IPS-18a (cell line): ENCODE measurements around the gene GEMIN4.

Experiments
- H3K27ac ChIP-seq: one replicate; pipeline ENCODE4 v1.5.1; 2013; ENCODE audit warnings: low read length
- H3K27me3 ChIP-seq: one replicate; pipeline ENCODE4 v1.6.1; 2013; ENCODE audit warnings: mild to moderate bottlenecking, low read length; ENCODE audit not compliant: control insufficient read depth, insufficient read depth
- H3K36me3 ChIP-seq: one replicate; pipeline ENCODE4 v1.6.1; 2013; ENCODE audit warnings: low read depth, low read length; ENCODE audit not compliant: control insufficient read depth
- H3K4me1 ChIP-seq: one replicate; pipeline ENCODE4 v1.6.1; 2013; ENCODE audit warnings: low read depth, low read length; ENCODE audit not compliant: control insufficient read depth
- H3K4me3 ChIP-seq: one replicate; pipeline ENCODE4 v1.5.1; 2013; ENCODE audit warnings: low read length
- H3K9ac ChIP-seq: one replicate; pipeline ENCODE4 v1.6.1; 2013; ENCODE audit warnings: mild to moderate bottlenecking, low read length, moderate library complexity
- H3K9me3 ChIP-seq: one replicate; pipeline ENCODE4 v1.6.1; 2013; ENCODE audit warnings: low read depth, low read length; ENCODE audit not compliant: control insufficient read depth

The GEMIN4 gene

GRCh38 chr17:752002-752619, at the start of gene GEMIN4:
TSS of gene GEMIN4 (minus strand) at chr17:752264. CDS start at chr17:752142, 122 bp downstream.
- Histone ChIP-seq H3K4me1 (no peaks in the 10 kb centered on the region), H3K9ac (peak within 1 kb of the TSS; percentile 77), H3K27me3 (no peaks in the 10 kb centered on the region), H3K4me3 (peak within 1 kb of the TSS; percentile 87), H3K9me3 (no peaks in the 10 kb centered on the region), H3K36me3 (peaks cover 10% of the 10 kb centered on the region), H3K27ac (no peak within 1 kb of the TSS)

GRCh38 chr17:801660-802059, 49.6 kb upstream of the GEMIN4 start:
- no peaks in the 10 kb centered on the region for H3K9me3 ChIP-seq
- no peaks in the 10 kb centered on the region for H3K4me1 ChIP-seq
- no peak overlapping the region for H3K9ac ChIP-seq
- H3K4me3 ChIP-seq, result no peak overlapping the region
- H3K27ac ChIP-seq, result no peak overlapping the region
- H3K27me3 ChIP-seq, result no peaks in the 10 kb centered on the region
- peaks cover 6% of the 10 kb centered on the region for H3K36me3 ChIP-seq

- Histone ChIP-seq H3K9me3 (no peaks in the 10 kb centered on the region), H3K4me3 (no peak overlapping the region), H3K9ac (no peak overlapping the region), H3K4me1 (no peaks in the 10 kb centered on the region), H3K36me3 (peaks cover 6% of the 10 kb centered on the region), H3K27me3 (no peaks in the 10 kb centered on the region), H3K27ac (no peak overlapping the region)
Measured at GRCh38 chr17:800446-801242, 48.6 kb upstream of the GEMIN4 start.

- Histone ChIP-seq H3K4me1 (peaks cover 4% of the 10 kb centered on the region), H3K36me3 (peaks cover 6% of the 10 kb centered on the region), H3K27ac (no peak overlapping the region), H3K27me3 (no peaks in the 10 kb centered on the region), H3K9ac (no peak overlapping the region), H3K4me3 (no peak overlapping the region), H3K9me3 (no peaks in the 10 kb centered on the region)
Measured at GRCh38 chr17:799261-799660, 47.2 kb upstream of the GEMIN4 start.

GRCh38 chr17:798246-798645, 46.2 kb upstream of the GEMIN4 start:
- Histone ChIP-seq H3K4me3 (no peak overlapping the region), H3K27me3 (no peaks in the 10 kb centered on the region), H3K36me3 (peaks cover 6% of the 10 kb centered on the region), H3K27ac (no peak overlapping the region), H3K9ac (no peak overlapping the region), H3K9me3 (no peaks in the 10 kb centered on the region), H3K4me1 (peaks cover 4% of the 10 kb centered on the region)

- no peak overlapping the region for H3K27ac ChIP-seq
- peaks cover 11% of the 10 kb centered on the region for H3K36me3 ChIP-seq
- H3K9ac ChIP-seq, result no peak overlapping the region
Measured at GRCh38 chr17:797236-797840, 45.3 kb upstream of the GEMIN4 start.

GRCh38 chr17:796609-797008, 44.5 kb upstream of the GEMIN4 start:
- Histone ChIP-seq H3K4me1 (peaks cover 4% of the 10 kb centered on the region), H3K9me3 (no peaks in the 10 kb centered on the region), H3K36me3 (peaks cover 10% of the 10 kb centered on the region), H3K9ac (no peak overlapping the region), H3K4me3 (no peak overlapping the region), H3K27ac (no peak overlapping the region), H3K27me3 (no peaks in the 10 kb centered on the region)

More at GRCh38 chr17:797236-797840, 45.3 kb upstream of the GEMIN4 start:
- no peaks in the 10 kb centered on the region for H3K27me3 ChIP-seq
- no peaks in the 10 kb centered on the region for H3K9me3 ChIP-seq
- no peak overlapping the region for H3K4me3 ChIP-seq
- peaks cover 4% of the 10 kb centered on the region for H3K4me1 ChIP-seq

GRCh38 chr17:795721-796120, 43.7 kb upstream of the GEMIN4 start:
- Histone ChIP-seq H3K27ac (no peak overlapping the region), H3K9ac (no peak overlapping the region), H3K27me3 (no peaks in the 10 kb centered on the region), H3K36me3 (peaks cover 6% of the 10 kb centered on the region), H3K9me3 (no peaks in the 10 kb centered on the region), H3K4me1 (peaks cover 4% of the 10 kb centered on the region), H3K4me3 (no peak overlapping the region)

GRCh38 chr17:795276-795675, 43.2 kb upstream of the GEMIN4 start:
- Histone ChIP-seq H3K27ac (no peak overlapping the region), H3K36me3 (peaks cover 6% of the 10 kb centered on the region), H3K9ac (no peak overlapping the region), H3K4me1 (peaks cover 4% of the 10 kb centered on the region), H3K4me3 (no peak overlapping the region), H3K27me3 (no peaks in the 10 kb centered on the region), H3K9me3 (no peaks in the 10 kb centered on the region)

- Histone ChIP-seq H3K36me3 (peaks cover 9% of the 10 kb centered on the region), H3K4me1 (peaks cover 4% of the 10 kb centered on the region), H3K27ac (no peak overlapping the region), H3K4me3 (no peak overlapping the region), H3K27me3 (no peaks in the 10 kb centered on the region), H3K9ac (no peak overlapping the region), H3K9me3 (no peaks in the 10 kb centered on the region)
Measured at GRCh38 chr17:794876-795275, 42.8 kb upstream of the GEMIN4 start.

GRCh38 chr17:792277-792676, 40.2 kb upstream of the GEMIN4 start:
- peaks cover 24% of the 10 kb centered on the region for H3K36me3 ChIP-seq

More at GRCh38 chr17:792277-792676, 40.2 kb upstream of the GEMIN4 start:
- Histone ChIP-seq H3K4me1 (peaks cover 4% of the 10 kb centered on the region), H3K9ac (no peak overlapping the region), H3K4me3 (no peak overlapping the region), H3K9me3 (no peaks in the 10 kb centered on the region), H3K27ac (no peak overlapping the region), H3K27me3 (no peaks in the 10 kb centered on the region)
